Epithelial cell of proximal tubule (primary cell): ENCODE measurements around the gene ZNF445. TPM values are rescaled to one million over a fixed set of nuclear protein-coding genes. Genes with fewer than 3 reads are reported as not detected.
"Not testable (repeated sequence)": the region's sequence is repeated elsewhere in the genome, so short reads cannot be mapped to it uniquely, and the experiment has no call there.

Source experiments
- DNase-seq: peaks from one replicate; pipeline ENCODE4 v3.0.0-alpha.2; 2011; ENCODE audit warnings: low read depth
- H3K4me3 ChIP-seq: 2 replicates; pipeline ENCODE4 v1.5.1; 2011; ENCODE audit warnings: low read depth, mild to moderate bottlenecking, low read length
- total RNA-seq: library from RNA; depleted of rRNA; stranded (reverse); fragments of >200 nt; gene quantifications from 2 replicates; pipeline ENCODE4 v1.2.3, GENCODE V29; 2015
- TF ChIP-seq, protein P1 (sequence below): conservative IDR thresholded peaks from 2 replicates; pipeline ENCODE4 v1.5.1; 2012; ENCODE audit warnings: low read depth, mild to moderate bottlenecking, low read length

ZNF445 gene
- total RNA-seq, 1 donor from 2014 or later = 3.6 TPM

GRCh38 chr3:44467241-44467640 lies 10.2 kb downstream of the ZNF445 start:
- TF ChIP-seq, protein P1, sequence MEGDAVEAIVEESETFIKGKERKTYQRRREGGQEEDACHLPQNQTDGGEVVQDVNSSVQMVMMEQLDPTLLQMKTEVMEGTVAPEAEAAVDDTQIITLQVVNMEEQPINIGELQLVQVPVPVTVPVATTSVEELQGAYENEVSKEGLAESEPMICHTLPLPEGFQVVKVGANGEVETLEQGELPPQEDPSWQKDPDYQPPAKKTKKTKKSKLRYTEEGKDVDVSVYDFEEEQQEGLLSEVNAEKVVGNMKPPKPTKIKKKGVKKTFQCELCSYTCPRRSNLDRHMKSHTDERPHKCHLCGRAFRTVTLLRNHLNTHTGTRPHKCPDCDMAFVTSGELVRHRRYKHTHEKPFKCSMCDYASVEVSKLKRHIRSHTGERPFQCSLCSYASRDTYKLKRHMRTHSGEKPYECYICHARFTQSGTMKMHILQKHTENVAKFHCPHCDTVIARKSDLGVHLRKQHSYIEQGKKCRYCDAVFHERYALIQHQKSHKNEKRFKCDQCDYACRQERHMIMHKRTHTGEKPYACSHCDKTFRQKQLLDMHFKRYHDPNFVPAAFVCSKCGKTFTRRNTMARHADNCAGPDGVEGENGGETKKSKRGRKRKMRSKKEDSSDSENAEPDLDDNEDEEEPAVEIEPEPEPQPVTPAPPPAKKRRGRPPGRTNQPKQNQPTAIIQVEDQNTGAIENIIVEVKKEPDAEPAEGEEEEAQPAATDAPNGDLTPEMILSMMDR = no peak
- DNase-seq = no peak
- H3K4me3 ChIP-seq = no peak overlapping the region

DNA sequence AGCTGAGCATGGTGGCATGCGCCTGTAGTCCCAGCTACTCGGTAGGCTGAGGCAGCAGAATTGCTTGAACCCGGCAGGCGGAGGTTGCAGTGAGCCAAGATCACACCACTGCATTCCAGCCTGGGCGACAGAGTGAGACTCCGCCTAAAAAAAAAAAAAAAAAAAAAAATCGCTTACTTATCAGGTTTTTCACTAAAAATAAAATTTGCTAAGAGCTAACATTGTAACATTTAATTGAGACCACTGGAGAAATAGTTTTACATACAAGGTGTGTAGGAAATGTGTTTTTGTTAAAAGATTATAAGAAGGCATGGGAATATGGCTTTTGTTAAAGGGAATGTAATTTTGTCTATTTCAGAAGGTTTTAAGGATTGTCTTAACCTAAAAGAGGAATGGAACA lies 12.6 kb downstream of the ZNF445 start:
- DNase-seq, H3K4me3 ChIP-seq: not testable (repeated sequence)

- TF ChIP-seq, protein P1 = no peak
- no peak overlapping the region for H3K4me3 ChIP-seq
- DNase-seq = no peak
These were observed 13.0 kb downstream of the ZNF445 start for GRCh38 chr3:44464509-44464908.

DNA sequence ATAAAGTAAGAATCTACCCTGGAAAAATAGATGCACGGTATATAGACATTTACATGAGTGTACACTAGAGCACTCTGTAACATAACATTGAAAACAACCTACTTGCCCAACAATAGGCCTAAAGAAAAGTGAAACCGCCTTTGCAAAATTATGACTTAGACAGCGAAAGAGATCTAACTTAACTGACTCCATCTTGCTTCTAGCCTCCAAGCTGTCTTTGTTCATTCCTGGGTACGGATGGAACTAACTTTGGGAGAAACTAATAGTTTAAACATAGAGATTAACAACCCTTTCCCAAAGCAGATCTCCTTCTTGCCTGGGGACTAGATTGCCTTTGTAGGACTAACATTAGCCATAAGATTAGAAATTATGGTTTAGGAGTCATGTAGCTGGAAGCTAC lies 17.4 kb downstream of the ZNF445 start:
- not testable (repeated sequence) for DNase-seq, H3K4me3 ChIP-seq

DNA sequence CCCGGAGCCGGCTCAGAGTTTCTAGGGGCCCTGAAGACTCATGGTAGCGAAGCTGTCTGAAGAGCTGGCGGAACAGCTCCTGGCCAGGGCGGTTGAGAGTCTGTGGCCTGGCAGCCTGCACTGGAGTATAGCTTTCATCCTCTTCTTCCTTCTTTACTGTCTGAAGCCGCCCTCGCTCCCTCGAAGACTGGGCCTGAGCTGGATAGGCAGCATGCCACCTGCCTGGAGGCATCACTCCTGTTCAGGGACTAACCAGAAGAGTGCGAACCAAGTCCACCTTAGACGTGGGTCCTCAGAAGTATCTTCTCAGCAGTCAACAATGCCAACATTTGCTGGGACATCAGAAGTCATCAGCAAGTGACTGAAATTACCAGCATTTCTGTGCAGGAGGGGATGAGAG lies 22.2 kb downstream of the ZNF445 start:
- TF ChIP-seq, protein P1 = no peak
- H3K4me3 ChIP-seq = no peak overlapping the region
- no peak for DNase-seq

- DNase-seq = no peak
- no peak overlapping the region for H3K4me3 ChIP-seq
- TF ChIP-seq, protein P1 = no peak
These were observed 23.2 kb downstream of the ZNF445 start for GRCh38 chr3:44454258-44454657.

DNA sequence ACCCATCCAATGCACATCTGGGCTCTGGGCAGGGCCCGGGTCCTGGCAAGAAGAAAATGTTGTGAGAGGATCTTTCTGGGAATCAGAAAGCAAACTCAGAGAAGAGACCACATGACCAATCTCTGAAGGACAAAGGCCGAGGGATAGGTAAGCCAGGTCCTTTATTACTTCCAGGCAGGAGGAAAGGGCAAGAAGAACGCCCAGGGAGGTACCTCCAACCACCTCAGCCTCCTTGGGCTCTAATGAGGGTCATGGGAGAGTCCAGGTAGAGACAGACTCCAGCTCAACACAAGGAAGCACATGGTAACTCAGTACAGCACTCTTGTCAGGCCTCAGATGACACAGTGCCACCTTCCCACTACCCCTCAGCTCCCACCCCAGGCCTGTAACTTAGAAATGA lies 26.0 kb downstream of the ZNF445 start:
- DNase-seq = no peak
- H3K4me3 ChIP-seq = no peak overlapping the region
- TF ChIP-seq, protein P1 = no peak

DNA sequence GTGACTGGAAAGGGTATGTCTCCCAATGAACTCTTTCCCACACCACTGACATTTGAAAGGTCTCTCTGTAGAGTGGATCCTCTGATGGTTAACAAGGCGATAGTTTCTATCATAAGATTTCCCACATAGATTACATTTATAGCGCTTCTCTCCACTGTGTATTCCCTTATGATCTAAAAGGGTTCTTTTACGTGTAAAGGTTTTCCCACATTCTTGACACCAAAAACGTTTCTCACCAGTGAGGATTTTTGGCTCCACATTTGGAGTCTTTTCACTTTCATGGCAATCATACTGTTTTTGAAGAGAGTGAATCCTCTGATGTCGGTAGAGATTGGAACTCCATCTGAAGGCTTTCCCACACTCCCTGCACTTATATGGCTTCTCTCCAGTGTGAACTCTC lies 30.5 kb downstream of the ZNF445 start:
- TF ChIP-seq, protein P1 = no peak
- DNase-seq = no peak
- H3K4me3 ChIP-seq = no peak overlapping the region
